HL-60 (cell line): Measurements from ENCODE around the gene CA5B.

Experiments
- CTCF ChIP-seq: IDR thresholded peaks from one replicate; pipeline ENCODE4 v1.5.1; 2011; ENCODE audit warnings: low read length, control low read depth, inconsistent platforms; ENCODE audit not compliant: insufficient read depth
- POLR2AphosphoS5 ChIP-seq: IDR thresholded peaks from 2 replicates; pipeline ENCODE4 v1.6.1; 2012; ENCODE audit warnings: low read depth
- REST ChIP-seq: IDR thresholded peaks from 2 replicates; pipeline ENCODE4 v1.6.1; 2012; ENCODE audit warnings: low read depth; ENCODE audit not compliant: insufficient replicate concordance

GRCh38 chrX:15781961-15782699, 44.1 kb downstream of the CA5B start:
- TF ChIP-seq CTCF (no peak), POLR2AphosphoS5 (no peak), REST (no peak)
